GM18867 (cell line): ENCODE data around the gene DNALI1.
"Not testable (repeated sequence)": the region's sequence is repeated elsewhere in the genome, so short reads cannot be mapped to it uniquely, and the experiment has no call there.

Experiments
- ATAC-seq: cut with Tn5 transposase; IDR thresholded peaks from one replicate; pipeline ENCODE4 v1.9.1; 2021; ENCODE audit warnings: mild to moderate bottlenecking, moderate library complexity; ENCODE audit not compliant: unreplicated experiment

Gene DNALI1

DNA sequence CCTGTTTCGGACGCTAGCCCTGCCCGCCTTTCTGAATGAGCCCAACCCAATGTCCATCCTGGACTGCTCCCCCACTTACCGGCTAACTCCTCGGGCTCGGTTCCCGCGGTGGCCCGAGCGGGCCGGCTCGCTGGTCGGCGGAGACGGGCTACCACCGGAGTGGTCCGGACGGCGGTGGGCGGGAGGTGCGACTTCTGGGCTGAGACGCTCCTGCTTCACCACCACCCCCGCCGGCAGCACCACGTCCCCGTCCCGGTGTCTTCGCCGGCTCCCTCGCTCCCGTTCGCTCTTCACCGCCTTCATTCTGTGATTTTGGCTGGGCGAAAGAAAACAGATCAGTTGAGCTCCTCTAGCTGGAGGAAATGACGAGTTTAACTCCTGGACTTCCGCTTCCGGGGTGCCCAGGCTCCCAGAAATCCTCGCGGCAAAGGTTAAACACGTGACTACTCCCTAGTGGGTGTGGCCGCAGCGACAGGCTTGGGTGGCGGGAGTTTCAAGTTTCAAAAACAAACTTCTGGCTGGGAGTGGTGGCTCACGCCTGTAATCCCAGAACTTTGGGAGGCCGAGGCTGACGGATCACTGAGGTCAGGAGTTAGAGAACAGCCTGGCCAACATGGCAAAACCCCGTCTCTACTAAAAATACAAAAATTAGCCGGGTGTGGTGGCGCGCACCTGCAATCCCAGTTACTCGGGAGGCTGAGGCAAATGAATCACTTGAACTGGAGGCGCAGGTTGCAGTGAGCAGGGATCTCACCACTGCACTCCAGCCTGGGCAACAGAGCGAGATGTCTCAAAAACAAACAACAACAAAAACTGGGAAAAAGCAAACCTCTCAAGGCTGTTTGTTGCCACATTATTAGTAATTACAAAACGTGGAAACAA, 2.6 kb upstream of the DNALI1 start, which contains the start of gene SNIP1:
TSS of gene SNIP1 (minus strand) at position 367 of the 882 bp plus-strand sequence. CDS start at position 303, 64 bp downstream.
- ATAC-seq = peak; percentile 77

DNA sequence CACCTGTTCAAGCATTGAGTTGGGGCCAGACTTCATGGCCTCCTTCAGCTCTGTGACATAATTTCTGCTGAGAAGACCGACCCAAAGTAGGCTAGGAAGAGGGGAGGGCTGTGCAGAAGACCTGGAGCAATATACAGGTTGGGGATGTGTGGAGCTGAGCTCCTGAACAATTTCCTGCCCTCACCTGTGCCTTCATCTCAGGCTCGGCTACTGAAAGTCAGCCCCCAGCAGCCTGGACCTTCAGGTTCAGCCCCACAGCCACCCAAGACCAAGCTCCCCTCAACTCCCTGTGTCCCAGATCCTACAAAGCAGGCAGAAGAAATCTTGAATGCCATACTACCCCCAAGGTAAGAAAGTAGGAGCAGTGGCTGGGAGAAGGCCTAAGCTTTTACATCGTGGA, 662 bp downstream of the DNALI1 start:
- no peak for ATAC-seq

DNA sequence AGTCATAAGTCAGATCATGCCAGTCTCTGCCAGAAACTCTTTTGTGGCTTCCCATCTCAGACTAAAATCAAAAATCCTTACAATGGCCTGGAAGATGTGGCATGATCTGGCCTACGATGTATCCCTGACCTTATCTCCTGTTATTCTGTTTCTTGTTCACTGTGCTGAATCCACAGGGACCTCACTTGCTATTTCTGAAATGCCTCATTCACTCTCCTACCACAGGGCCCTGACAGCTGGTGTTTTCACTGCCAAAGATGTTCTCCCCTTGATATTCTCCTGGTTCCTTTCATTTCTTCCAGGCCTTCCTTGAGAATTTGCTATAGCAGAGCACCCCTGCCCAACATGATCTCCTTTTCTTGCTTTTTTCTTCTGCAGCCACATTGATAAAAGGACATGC, 1.7 kb downstream of the DNALI1 start:
- ATAC-seq = no peak

DNA sequence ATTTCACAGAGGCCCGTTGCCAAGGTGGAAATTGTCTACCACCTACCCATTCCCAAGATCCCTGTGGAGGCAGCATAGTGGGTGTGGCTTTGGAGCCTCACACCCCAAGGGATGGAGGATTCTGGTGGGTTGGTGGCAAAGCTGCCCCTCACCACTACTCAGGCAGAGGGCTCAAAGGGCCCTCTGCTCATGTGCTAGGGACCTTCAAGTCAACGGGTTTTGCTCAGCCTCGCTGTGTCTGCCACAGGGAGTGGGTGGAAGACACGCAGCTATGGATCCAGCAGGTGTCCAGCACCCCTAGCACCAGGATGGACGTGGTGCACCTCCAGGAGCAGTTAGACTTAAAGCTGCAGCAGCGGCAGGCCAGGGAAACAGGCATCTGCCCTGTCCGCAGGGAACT, 2.3 kb downstream of the DNALI1 start:
- ATAC-seq = no peak

DNA sequence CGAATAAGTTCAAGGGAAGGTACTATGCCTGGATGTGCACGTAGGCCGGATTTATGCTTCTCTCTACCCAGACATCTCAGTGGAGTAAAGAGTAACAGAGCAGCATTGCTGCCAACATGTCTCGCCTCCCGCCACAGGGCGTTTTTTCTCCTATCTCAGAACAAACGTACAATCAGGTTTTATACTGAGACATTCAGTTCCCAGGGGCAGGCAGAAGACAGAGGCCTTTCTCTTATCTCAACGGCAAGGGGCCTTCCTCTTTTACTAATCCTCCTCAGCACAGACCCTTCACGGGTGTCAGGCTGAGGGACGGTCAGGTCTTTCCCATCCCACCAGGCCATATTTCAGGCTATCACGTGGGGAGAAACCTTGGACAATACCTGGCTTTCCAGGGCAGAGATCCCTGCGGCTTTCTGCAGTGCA, 3.2 kb downstream of the DNALI1 start:
- ATAC-seq = not testable (repeated sequence)

DNA sequence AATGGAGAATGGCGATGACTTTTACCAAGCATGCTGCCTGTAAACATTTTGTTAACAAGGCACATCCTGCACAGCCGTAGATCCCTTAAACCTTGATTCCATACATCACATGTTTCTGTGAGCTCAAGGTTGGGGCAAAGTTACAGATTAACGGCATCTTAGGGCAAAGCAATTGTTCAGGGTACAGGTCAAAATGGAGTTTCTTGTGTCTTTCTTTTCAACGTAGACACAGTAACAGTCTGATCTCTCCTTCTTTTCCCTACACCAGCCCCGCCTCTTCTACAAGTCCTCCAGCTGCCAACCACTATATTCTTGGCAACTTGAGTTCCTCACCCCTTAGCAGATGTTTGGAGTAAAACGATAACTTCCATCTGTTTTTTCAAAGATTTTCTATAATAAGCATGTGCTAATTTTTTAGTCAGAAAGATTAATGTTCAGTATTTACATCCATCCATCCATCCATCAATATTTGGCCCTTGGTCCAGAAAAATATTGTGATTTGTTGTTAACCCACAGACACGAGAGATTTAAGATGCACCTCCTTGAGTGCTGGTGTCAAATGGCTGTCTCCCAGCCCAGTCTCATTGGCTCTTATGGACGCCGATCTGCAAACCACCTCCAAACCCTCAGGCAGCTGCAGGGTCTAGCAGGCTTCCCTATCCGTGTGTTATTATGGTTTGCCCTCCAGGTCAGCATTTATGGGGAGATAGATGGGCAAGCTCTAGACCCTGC, 3.8 kb downstream of the DNALI1 start:
- no peak for ATAC-seq

DNA sequence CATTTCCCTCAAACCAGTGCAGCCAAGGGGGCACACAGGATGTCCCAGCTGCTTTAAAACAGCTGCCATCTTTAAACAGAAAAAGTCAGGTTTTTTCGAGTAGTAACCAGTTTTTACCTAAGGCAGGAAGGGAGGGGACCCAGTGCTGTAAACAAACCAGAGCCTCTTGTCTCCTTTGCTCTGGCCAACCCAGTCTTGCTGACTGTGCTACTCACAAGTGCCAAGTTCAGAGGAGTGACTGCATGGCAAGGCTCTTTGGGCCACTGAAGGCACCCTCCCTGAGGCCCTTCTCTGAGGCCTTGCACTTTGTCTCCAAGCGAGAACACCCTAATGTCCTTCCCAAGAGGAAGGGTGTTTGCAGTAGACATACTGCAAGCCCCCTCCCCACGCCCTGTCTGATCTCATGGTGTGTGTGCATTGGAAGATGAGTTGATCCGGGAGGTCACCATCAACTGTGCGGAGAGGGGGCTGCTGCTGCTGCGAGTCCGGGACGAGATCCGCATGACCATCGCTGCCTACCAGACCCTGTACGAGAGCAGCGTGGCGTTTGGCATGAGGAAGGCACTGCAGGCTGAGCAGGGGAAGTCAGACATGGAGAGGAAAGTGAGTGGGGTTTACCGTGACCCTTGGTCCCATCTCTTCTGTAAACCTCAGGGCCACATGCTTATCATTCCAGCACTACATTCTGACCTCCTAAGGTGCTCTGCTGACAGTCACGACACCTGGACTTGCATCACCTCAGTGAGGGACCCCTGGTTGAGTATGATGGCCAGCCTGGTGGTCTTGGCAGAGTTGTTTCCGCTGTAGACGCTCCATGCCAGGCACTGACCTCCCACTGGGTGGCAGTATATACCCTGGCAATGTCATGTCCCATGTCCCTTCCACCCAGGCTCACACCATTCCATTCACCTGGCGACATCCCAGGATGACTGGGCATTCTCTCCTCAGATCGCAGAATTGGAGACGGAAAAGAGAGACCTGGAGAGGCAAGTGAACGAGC, 4.7 kb downstream of the DNALI1 start:
- ATAC-seq = no peak

DNA sequence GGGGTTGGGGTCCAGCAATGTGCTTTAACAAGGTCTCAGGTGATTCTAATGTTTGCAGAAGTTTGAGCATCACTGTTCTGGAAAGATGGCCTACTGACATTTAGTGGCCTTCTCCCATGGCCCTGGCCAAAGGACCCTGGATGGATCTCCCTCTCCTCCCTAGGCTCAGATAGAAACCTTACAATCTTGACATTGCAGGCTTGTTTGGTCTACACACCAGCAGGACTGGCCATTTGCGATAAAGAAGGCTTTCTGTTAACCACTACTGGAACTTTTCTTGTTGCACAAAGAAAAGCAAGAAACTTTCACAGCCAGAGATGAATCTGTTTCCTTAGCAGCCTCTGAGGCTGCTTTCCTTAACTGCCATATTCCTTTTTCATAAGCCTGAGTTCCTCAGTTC, 6.2 kb downstream of the DNALI1 start:
- no peak for ATAC-seq

DNA sequence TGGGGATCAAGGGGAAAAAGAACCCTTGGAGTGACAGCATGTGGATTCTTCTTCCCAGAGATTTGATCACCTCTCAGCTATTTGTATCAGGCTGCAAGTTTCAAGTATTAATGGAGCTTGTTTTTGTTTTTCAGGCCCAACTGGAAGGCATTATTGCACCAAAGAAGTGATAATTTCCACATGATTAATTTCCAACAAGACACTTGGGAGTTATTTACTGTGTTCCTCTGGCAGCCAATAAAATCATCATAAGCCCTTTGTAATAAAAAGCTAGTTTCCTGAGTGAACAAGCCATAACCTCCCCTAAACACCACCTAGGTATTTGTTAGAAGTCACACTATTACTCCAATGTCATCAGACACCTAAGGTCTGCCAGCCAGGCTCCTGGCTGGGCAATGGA, 8.2 kb downstream of the DNALI1 start:
- ATAC-seq = no peak

DNA sequence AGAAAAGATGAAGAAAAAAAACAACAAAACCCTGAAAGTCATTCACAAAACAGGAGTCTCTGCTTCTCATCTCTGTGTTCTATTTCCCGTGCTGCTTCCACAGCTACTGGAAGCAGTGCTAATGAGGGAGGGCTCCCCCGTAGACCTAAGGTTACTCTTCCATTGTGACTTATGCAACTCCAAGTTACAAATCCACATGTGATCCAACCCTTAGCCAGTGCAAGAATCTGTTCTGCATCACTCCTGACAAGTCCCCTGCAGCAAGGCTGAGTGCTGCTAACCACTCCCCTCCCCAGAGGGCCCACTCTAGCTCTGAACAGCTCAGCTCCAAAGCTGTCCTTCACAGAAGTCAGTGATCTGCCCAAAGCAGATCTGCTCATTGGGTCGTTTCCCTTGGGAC, 10.3 kb downstream of the DNALI1 start:
- ATAC-seq = no peak

DNA sequence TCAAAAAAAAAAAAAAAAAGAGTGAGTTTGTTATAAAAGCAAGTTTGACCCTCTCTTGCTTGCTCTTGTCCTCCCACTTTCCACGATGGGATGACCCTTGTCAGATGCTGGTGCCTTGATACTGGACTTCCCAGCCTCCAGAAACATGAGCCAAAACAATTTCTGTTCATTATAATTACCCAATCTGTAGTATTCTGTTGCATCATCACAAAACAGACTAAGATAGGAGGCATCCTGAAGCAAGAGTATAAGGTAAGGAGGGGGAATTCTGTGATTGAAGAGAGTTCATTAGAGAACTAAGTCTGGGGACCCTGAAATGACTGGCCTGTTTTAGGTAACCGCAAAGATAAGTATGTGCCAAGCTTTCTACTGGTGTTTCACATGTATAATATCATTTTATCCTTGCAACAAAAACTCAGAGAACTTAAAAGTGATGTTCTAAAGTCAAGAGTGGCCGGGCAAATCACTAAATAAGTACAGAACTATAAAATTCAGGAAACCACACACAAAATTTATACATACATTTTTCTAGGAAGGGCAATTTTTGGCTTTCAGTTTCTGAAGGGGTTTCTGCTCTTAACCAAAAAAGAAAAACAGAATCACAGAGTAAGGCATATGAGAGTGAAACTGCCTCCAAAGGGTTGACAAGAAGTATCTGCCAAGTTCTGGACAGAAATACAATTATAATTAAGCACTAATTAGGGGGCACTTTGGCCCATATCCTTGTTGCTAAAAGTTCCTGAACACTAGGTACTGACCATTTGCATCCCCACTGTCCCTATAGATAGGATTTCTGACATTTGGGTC, 14.0 kb downstream of the DNALI1 start:
- no peak for ATAC-seq

DNA sequence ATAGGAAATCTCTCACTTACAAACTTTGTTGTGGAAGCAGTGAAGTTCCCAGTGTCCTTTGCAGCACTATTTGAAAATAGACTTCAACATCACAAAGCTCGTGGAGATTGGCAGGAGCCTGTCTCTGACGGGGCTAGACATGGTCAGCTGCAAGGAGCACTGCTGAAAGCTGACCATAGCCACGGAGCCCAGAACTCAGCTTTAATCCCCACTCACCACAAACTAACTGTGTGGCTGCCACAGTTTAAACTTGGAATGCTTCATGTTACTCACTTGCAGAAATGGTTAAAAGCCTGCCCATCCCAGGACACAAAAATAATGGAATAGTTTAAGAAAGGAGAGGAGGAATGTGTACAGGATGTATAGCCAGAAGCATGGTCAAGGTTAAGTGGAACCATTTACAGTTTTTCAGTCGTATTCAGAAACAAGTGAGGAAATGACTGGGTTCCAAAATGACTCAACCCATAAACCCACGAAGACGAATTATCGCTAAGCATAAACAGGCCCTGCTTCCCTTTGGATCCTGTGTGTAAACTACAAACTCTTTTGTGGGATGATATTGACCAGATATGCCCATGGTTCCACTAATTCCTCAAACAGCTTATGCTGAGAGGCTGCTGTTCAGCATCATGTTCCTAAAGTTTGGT, 18.2 kb downstream of the DNALI1 start:
- no peak for ATAC-seq

DNA sequence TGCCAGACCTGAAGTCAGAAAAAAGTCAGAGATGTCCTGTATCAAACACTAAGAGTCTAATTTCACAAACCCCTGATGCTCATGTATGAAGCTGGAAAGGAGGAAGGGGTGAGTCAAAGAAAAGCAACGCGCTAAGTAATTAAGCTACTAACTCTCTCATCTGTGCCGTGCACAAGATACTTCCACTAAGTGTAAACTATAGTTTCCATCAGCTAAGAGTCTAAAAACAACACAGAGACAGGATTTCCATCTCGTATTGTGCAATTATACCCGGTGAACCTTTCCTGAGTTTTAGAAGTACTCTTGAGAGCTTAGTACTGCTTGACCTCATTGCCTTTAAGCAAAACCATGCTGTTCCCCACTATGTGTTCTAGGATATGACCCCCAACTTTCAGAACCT, 19.0 kb downstream of the DNALI1 start:
- ATAC-seq = no peak

DNA sequence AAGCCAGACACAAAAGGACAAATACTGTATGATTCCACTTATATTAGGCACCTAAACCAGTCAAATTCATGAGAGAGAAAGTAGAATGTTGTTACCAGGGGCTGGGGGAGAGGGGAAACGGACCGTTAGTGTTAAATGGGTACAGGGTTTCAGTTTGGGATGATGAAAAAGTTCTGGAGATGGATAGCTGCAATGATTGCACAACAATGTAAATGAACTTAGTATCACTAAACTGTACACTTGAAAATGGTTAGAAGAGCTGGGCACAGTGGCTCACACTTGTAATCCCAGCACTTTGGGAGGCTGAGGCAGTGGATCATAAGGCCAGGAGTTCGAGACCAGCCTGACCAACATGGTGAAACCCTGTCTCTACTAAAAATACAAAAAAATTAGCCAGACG, 27.8 kb downstream of the DNALI1 start:
- not testable (repeated sequence) for ATAC-seq

DNA sequence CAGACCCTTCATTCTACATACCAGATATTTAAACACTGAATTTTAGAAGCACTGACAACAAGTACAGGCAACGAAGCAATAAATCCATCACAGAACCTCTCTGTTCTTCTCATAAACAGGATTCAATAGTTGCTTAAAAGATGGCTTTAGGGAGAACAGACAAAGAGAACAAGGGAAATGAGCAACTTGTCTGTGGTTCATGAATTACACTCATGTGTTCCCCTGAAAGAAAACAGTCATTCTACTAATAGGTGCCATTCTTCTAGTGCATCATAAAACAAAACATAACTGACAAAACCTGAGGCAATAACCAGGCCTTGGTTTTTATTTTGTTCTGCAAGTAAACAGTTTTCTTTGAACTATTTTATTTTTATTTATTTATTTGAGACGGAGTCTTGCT, 32.2 kb downstream of the DNALI1 start:
- no peak for ATAC-seq

DNA sequence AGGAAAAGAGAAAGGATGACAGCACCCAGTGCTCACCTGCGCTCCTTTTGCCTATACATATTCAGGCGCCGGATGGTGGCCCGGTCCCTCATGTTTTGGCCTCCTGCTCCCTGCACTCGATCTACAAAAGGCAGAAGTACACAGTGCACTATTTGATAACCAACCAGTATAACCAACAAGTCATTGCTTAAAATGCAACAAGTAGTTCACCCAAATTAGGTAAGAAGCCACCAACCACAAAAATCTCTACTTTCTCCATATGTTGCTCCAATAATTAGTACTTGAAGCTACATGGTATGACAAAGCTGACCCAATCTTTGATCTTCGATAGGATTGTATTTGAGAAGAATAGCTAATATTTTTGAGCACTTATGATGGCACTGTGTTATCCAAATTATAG, 37.0 kb downstream of the DNALI1 start:
- ATAC-seq = no peak

DNA sequence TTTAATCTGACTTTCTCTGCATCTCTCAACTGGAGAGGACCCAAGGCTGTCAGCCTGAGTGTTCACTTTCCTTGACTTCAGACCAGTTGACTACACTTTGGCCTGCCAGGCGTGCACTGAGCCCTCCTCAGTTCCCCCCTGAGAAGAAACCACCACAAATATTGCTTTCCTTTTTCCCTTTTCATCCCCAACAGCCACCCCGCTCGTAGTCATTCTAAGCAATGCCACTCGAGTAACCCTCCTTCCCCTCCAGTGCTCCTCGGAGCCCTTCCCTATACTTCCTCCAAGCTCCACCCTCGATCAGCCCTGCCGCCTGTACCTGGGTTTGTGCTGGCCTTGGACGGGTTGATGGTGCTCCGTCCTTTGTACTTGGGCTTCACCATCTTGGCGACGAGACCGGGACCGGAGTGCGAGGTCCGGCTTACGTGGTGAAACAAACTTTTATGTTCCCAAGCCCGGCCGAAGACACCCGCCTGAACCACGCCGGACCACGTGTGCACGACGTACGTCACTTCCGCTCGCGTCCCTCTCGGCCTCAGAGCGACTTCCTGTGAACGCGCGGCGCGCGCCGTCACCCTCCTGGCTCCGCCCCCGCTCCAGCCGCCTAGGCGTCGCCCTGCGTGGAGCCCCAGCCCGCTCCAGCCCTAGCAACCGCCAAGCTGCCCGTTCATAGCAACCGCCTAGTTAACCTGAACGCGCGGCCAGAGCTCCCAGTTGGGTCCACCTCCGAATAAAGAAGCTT, 38.9 kb downstream of the DNALI1 start, which contains the start of gene GNL2:
TSS of gene GNL2 (minus strand) at position 498 of the 742 bp plus-strand sequence. CDS start at position 383, 115 bp downstream.
- ATAC-seq = peak; percentile 94

DNA sequence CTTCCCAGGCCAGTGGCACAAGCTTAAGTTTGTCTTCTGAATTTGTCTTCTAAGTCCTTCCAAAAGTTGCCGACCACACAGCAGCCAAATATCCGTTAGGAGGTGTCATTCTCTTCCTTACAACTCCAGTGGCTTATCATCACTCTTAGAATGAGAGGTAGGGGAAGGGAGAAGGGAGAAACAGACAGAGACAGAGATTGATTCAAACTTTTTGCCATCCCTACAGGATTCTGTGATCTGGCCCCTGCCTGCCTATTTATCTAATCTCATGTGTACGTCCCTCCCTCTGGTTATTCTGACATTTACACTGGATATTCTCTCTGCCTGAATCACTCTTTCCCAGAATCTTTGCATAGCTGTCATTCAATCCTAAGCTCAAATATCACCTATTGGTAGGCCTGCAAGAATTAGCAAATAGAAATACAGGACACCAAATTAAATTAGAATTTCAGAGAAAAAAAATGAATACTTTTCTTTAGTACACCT, 39.5 kb downstream of the DNALI1 start:
- peak; percentile 7 for ATAC-seq

DNA sequence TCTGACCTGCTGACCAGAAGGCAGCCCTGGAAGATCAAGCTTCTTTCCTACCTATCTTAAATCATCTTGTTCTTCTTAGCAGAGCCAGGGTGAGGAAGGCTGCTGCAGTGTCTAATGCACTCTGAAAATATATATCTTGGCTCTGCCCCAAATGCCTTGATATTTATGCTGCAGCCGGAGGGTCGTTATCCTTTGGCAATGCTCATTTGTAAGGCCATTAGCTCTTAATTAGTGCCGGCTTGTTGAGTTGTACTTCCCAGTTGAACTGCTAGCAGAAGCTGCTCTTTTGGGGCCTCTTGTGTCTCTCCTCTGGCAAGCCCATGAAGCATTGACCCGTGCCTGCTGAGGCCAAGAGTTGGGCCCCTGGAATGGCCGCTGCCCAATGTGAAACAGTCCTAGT, 43.2 kb downstream of the DNALI1 start:
- no peak for ATAC-seq
